Measurements from ENCODE around the gene NHS.

NHS gene

DNA sequence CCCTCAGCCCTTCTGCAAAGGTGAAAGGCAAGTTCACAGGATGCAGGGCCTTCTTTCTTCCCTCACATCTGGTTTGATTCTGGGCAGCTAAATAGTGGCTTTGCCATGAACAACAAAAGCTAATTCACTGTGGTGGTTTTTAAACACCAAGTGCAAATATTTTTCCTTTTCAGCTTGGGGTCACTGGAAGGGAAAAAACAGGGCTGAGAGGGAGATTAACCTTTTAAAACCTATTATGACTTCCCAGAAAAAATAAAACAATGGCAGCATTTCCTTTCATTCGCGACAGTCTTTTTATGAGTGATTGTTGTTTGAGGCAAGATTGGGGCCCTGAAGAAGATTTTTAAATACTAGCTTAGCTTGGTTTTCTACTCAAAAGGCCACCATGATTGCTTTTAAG is 258.5 kb downstream of the NHS start:
- DNase-seq, result no peak

DNA sequence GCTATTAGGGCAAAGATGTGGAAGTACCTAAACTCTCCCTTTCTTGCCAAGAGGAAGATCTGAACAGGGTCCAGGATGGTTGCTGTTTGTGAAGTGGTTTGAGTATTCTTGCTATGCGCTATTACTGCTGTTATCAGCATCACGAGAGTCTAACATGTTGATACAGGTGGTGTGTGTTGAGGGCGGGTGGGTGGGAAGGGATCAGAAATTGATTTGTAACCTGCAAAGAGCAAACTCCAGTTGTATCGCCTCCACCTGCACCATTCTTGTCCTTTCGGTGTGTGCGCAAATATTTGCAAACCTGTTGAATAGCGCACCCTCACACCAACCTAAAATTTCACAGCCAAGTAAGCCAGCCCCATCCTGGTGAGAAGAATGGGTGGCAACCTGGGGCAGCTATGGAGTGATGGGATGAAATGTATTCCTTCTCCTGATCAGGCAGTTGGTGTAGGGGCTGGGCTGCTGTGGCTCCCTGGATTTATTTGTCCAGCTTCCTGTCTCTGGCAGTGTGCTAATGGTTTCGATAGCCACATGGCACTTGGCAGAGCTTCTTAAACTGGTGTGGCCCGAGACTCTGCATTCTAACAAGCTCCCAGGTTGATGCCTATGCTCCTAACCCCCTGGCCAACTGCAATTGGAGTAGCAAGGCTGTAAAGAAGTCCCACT is 259.7 kb downstream of the NHS start:
- DNase-seq, result no peak

DNA sequence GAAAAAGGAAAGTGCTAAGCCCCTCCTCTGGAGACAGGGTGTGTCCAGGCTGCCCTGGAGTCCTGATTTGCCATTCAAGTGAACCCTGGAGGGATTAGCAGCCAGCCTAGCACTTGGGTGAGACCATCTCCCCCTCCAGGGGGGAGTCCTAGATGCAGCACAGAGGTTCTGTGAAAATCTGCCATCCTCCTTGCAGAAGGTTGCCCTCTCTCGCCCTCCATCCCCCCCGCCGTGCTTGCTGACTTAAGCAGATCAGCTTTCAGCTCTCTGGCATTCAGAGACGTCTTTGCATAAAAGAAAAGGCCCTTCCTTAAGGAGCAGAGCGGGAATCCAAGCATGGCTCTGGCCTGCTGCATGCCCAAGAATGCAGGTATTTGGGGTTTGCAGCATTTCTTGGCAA is 260.2 kb downstream of the NHS start:
- no peak for DNase-seq

DNA sequence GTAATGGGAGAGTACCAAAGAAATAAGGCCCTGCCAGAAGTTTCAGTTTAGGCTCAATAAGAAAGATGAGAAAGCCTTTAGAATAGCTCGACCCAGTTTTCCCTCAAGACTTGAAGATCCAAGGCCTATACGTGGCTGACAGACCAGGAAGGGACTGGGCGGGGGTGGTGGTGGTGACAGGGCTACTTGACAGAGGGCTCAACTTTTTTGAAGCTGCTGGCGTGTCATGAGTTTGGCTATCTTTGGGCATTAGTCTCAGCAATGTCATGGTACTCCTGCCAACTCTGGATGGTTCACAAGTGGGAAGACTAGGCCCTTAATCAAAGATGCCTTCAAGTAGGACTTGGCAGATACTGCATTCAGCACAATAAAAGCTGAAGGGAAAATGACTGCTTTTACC is 262.2 kb downstream of the NHS start:
- DNase-seq, result no peak

DNA sequence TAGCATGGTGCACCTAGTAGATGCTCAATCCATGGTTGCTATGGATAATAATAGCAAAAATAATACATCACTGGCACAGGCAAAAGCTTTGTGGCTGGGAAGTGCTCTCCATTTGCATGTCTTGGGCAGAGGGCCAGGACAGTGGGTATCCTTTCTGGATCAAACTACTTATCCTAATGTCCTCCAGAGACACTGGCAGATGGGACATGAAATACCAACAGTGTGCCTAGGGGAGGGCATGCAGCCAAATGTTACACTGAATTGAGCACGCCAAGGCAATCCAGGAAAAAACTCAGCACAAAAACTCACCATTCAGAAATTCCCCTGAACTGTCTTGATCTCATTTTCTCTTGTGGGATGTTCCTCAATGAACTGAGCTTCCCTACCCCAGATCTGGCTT is 263.7 kb downstream of the NHS start:
- no peak for DNase-seq

DNA sequence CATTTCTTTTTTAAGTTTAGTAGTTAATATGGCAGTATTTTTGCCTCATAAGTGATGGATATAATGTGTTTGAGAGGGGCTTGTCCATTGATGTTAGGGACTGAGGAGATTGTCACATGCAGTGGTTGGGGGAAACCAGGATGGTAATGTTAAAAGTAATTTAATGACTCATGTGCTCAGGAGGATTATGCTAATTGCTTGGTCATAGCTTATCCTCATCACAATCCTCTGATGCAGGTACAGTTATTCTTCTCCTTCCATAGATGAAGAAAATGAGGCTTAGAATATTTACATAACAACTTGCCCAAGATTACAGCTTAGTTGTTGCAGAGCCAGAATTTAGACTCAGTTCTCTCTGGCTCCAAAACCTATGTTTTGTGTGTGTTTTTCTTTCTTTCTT is 267.9 kb downstream of the NHS start:
- DNase-seq, result no peak

DNA sequence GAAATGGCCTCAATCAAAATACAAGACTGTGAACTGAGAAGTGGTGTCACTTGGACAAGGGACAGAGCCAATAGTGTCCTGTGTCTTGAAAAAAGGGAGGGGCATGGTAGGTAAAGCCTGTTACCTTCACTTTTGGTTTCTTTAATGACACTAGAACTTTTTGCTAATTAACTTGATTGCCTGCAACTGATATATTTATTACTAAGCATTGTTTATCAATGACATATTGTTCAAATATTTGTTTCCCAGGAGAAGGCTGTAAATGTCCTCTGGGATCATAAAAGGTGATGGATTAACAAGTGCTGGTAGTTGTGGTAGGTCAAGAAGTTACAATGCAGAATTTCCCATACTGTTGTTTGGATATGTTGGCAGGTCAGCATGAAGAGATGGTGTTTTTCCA is 268.5 kb downstream of the NHS start:
- no peak for DNase-seq

DNA sequence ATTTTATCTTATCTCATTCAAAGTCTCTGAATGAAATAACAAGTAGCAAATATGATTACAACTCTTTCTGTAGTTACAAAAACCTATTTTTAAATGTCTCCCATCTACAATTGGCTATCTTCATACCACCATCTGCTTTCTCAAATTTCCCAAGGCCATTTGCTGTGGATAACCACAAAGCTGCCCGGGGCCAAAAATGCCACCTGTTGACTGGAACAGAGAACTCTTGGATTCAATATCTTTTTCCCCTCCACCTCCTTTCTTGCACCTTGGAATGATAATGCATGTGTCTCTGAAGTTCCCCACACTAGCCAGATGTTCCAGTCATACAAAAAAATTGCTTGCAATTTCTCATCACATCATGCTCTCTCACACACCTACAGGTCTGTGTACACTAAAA is 269.0 kb downstream of the NHS start:
- no peak for DNase-seq

DNA sequence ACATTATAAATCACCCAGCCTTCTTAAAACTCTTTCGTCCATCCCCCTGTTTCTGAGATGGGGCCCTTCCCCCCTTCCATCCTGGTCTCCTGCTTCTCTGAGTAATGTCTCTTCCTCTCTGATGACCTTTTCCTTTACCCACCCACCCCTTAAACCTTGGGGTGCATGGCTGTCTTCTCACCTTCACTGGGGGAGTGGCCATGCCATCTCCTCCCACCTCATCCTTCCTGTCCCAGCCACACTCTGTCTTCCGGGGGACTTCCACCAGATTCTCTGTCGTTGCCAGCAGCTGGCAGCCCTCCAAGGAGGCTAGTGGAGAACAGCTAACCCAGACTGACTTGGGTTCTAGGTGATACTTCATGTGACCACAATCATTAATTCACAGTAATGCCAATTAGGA is 279.1 kb downstream of the NHS start:
- no peak for DNase-seq

DNA sequence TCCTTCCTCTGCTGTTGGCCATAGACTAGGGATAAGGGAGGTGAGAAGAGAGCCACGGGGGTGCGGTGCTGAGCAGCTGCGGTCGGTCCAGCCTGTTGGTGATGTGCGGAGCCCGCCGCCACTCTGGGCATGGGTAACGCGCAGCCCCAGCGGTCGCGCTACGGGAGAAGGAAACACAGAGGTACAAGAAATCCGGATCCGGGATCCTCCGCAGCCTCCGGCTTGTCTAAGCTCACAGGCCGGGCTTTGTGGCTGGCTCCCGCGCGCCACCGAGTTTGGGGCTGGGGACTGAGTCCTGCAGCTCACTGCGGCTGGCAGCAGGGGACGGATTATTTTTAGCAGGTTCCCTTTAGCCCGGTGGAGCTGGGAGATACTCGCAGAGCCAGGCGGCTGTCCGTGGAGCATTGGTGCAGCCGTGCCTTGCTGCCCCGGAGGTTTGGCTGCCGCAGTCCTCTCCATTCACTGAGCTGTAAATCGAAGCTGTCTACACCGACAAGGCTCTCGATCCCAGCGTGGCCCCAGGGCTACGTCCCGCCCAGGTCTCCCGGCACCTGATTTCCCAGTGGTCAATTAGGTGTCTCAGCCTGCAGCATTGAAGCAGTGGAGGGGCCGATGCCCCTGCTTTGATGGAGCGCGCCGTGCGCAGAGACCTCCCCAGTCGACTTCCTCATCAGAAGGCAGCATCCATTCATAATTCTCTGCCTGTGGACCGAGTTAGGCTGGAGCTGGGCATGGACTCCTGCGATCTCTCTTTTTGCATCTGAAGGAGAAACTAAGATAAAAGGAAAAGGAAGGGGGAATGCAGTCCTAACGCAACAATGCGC is 280.4 kb downstream of the NHS start:
- DNase-seq, result peak; percentile 12

DNA sequence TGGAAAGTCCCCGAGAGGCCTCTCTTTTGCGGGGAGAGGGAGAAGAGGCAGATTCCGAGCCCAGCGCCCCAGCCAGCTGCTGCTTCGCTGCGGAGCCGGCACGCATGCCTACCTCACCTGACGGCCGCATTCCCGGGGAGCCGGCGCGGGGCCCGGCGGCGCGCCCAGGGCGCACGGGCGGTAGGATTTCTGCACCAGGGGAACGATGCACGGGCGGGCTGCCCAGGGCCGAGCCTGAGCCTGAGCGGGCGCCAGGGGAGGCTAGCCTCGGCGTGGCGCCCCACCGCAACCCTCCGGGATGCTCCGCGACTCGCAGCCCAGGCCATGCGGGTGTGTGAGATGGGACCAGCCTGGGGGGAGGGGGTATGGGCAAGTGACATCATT is 281.0 kb downstream of the NHS start:
- DNase-seq, result no peak

DNA sequence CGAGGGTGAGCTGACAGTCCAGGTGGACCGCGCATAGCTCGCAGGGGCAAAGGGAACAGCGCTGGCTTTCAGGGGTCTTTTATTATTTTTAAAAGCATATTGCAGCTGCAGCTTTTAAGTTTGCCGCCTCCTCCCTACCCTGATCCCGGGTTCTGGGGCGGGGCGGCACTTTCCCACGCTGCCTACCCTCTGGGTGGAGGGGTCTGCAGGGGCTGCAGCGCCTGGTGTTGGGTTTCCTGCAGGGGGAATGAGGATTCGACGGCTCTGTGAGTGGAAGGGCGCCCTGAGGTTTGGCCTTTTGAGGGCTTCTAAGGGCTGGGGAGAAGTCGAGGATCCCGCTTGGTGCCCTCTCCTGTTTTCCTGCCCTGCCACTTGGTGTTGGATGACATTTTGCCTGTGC is 281.6 kb downstream of the NHS start:
- no peak for DNase-seq

DNA sequence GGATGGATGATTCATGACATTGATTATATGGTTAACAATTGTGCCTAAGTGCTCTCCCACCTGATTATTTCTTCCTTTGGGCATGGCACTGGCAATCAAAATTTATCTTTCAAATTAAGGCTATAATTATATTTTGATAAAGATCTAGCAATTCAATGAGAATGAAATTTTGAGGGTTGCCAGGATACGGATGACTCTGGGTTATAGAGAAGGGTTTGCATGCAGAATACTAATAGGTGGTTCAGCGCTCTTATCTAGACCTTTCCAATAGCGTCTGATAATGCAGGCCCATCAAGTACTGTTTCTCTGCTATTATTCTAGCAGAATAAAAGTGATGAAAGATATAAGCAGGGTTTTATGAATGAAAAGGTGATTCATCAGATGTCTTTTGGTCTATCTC is 287.4 kb downstream of the NHS start:
- no peak for DNase-seq

DNA sequence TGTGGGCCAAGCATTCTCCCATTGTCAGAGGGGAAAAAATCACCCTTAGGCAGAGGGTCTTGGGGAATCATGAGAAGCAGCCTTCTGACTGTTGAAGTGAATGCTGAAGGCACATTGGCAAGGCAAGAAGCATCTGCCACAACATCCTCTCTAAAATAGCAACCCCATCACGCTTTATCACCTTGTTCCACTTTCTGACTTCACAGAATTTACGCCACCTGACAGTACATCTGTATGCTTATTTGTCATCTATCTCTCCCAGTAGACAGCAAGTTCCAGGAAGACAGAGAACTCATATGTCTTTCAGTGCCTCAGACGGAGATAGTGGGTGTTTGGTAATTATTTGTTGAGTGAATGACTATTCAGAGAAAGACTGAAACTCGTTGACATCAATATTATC is 293.9 kb downstream of the NHS start:
- DNase-seq, result no peak

DNA sequence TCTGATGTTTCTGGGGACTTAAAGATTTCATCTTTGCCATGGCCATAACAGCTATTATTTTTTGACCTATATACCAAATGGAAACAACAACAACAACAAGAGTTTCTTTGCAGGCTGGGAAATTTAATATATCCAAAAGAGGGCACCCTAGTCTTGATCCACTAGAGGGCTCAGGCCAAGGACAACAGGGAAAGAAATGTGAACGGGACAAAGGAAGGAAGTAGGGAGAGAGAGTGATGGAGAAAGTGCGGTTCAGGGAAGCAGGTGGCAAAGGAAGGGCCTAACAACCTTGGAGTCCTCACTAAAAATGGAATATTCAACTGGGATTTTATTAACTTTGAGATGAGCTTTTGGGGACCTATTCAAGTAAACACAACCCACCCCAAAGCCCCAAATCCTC is 294.5 kb downstream of the NHS start:
- no peak for DNase-seq

DNA sequence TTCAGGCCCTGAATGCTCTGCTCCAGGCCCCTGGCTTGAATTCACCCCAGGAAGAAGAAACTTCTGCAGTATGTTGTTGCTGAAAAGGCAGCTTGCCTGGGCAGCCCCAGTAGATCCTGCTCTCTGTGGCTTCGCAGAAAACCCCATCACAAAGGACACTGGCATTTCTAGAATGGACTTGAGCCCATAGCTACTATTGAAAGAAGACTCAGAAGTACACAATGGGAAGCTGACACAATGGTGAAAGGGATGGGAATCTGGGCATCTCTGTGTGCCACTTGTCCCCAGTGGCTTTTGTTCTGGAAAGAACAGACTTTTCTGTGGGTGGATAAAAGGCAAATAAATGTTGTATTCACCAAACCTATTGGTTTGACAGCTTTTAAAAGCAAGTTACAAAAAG is 294.9 kb downstream of the NHS start:
- no peak for DNase-seq

DNA sequence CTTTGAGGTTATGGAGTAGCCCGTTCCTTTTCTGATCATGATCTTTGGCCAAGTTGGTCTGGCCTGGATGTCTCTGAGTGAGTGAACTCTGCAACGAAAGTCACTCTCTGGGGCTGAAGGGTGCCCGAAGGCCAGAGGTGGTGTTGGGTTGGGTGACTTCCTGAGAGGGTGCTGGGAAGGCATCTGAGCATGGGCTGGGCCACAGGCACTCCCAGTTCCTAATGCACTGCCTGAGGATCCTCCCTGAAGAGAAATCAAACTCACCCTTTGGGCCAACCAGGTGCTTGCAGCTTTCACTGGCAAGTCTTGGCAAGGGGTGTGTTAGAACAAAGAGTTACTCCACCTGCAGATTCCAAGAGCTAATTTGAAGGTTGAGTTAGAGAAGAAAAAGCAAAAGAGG is 295.9 kb downstream of the NHS start:
- no peak for DNase-seq

DNA sequence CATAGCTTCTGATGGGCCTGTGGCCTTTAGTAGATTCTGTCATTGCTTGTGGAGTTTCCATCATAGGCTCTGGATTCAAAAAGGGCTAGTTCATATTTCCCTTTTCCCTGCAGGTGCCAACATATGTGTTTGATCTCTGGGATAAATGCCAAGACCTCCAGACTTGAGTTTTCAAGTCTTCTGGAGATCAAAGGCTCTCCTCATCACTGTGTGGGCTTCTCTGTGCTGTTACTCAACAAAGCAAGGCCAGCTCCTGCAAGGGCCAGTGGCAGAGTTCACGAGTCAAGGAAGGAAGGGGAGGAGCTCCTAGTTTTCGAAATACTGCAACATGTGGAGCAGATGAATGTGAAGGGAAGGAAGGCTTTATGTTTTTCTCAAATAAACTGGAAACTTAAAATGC is 299.6 kb downstream of the NHS start:
- DNase-seq, result peak; percentile 49

DNA sequence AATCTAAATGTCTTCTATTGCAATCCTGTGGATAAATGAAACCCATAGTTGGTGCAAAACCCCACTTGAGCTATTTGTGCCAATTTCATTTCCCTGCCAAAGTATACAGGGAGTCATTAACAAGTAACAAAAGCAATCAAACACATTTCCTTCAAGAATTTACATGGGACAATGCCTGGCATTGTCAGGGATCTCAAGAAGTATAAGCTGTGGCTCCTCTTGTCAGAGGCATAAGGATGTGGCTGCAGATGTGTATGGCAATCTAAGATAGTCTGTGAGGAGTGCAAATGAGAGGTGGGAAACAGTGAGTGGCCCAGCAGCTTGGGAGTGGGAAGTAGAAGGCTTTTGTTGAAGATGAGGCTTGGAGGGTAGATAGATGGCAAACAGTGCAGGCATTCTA is 304.3 kb downstream of the NHS start:
- DNase-seq, result no peak

DNA sequence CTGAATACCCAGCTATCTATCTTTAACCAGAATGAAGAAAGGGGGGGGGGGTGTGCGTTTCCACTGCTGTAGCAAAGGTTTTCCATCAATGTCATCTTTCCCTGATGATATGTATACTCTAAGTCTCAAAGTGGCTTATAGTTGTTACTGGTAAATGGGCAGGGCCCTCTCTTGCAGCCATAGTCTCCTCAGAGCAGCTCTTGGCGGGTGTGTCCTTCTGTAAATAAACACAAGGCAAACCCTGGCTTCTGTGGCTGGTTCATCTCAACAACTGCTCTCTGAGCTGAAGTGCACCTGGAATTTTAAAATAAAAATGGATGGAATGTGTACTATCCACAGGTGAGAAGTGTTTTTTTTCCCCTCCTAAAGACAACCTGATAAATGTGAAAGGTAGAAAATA is 304.8 kb downstream of the NHS start:
- DNase-seq, result no peak

DNA sequence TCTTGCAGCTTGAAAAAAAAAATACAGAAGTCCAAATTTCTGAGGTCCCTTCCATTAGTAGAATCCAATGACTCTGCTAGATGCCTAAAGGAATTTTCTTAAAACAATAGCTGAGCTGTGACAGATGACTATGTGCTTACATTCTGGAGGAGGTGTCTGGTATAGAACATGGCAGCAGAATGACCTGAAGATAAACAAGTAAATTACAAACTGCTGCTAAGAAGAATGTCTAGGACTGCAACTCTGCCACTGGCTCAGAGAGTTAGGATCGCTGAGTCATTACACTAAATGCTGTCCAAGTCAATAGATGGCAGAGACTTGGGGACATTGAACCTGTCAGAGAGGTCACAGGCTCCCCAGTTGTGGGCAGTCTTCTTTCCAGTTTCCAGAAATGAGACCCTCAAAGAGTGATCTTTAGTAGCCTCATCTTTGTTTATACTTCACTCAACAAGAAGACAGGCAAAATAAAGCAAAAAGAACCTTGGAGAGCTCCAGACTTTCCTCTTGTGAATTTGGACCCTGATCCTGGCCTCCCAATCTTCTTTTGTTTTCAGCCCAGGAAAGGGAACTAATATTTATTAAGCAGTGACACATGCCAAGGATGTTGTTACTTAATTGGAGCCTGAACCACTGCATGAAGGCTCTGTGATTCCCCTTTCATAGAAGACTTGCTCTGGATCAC is 305.9 kb downstream of the NHS start:
- no peak for DNase-seq

DNA sequence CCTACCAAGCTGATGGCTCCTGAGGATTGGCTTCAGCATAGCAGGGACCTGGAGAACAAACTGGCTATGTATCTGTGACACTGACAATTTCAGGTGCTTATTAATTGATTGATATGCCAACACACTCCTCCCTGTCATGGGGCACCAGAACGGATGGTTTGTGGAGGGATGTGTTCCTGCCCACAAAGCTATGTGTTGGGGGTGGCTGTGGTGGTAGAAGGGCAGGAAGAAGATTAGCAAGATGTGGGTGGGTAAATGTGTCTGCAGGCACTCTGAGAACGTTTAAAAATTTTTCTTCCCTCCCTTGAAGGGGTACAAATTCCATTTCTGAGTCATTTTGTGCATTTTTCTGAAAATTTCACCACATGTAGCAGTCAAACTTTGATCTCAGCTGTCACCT is 307.3 kb downstream of the NHS start:
- DNase-seq, result no peak

DNA sequence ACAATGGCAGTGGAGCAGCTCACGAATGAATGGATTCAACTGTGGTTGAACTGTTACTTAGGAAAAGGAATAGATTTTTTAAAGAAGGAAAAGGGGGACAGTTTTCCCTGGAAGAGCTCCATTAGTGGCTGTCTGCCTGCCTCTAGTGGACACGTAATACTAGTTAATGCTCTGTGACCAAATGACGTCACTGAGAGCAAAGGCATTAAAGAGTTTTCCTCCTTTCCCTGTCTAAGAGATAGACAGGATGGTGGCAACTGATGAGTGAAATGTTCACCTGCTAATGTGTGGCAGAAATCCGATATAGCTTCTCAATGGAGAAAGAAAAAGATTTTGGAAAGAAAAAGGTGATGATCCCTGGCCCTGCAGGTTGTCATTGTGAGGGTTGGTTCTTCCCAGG is 310.0 kb downstream of the NHS start:
- no peak for DNase-seq

DNA sequence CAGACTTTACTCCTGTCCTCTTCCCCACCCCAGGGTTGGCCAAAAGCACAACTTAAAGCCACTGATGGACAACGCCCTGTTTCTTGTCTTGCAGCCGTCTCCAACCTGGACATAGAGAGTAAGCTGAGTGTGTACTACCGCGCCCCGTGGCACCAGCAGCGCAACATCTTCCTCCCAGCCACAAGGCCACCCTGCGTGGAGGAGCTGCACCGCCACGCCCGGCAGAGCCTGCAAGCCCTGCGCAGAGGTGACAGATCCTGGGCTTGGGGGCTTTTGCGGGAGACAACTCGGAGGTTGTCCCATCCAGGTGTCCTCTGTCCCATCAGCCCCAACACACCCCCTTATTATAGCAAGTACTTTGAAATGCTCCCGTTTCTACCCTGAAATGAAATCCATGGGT is 312.6 kb downstream of the NHS start:
- no peak for DNase-seq
